Measurements from ENCODE around the gene TMEM221.

Gene TMEM221

GRCh38 chr19:17471410-17472125, 23.1 kb upstream of the TMEM221 start:
- DNase-seq, result no peak

GRCh38 chr19:17470068-17470841, 21.8 kb upstream of the TMEM221 start, which contains the start of gene SLC27A1:
SLC27A1 (plus strand) TSS chr19:17470524; CDS start chr19:17470541, 17 bp downstream.
- DNase-seq, result peak; percentile 74

- DNase-seq, result peak; percentile 81
These were observed 21.1 kb upstream of the TMEM221 start for GRCh38 chr19:17469481-17470067.

GRCh38 chr19:17469092-17469480, 20.6 kb upstream of the TMEM221 start:
- no peak for DNase-seq

GRCh38 chr19:17468302-17469091, 20.0 kb upstream of the TMEM221 start:
- no peak for DNase-seq

- no peak for DNase-seq
These were observed 19.2 kb upstream of the TMEM221 start for GRCh38 chr19:17467471-17468301.

GRCh38 chr19:17466487-17466850, 18.0 kb upstream of the TMEM221 start:
- DNase-seq, result no peak

- DNase-seq, result no peak
These were observed 12.1 kb upstream of the TMEM221 start, which contains the start of gene NXNL1 for GRCh38 chr19:17460372-17461230. NXNL1 (minus strand) TSS chr19:17460926; CDS start chr19:17460869, 57 bp downstream.

GRCh38 chr19:17458970-17459369, 10.5 kb upstream of the TMEM221 start:
- no peak for DNase-seq

- DNase-seq, result no peak
These were observed 9.1 kb upstream of the TMEM221 start for GRCh38 chr19:17457616-17458015.

- DNase-seq, result no peak
These were observed 7.7 kb upstream of the TMEM221 start for GRCh38 chr19:17456127-17456526.

GRCh38 chr19:17455308-17456123, 7.0 kb upstream of the TMEM221 start:
- DNase-seq, result no peak

- no peak for DNase-seq
These were observed 6.2 kb upstream of the TMEM221 start for GRCh38 chr19:17454576-17455071.

GRCh38 chr19:17451820-17452219, 3.4 kb upstream of the TMEM221 start:
- no peak for DNase-seq

- no peak for DNase-seq
These were observed 2.0 kb upstream of the TMEM221 start for GRCh38 chr19:17450264-17451075.

- no peak for DNase-seq
These were observed 751 bp downstream of the TMEM221 start for GRCh38 chr19:17447704-17448130.

GRCh38 chr19:17445526-17446165, 2.8 kb downstream of the TMEM221 start:
- DNase-seq, result no peak

- DNase-seq, result no peak
These were observed 7.0 kb downstream of the TMEM221 start for GRCh38 chr19:17441241-17442021.

All from NCI-H187 treated with DMSO at 0.1 percent for 48 hours (cell line).